Fibroblast of lung (primary cell): ENCODE results near the gene OBSCN. TPM values are rescaled to one million over a fixed set of nuclear protein-coding genes. Genes with fewer than 3 reads are reported as not detected.

Experiments
- DNase-seq, 2 donors: peaks; one replicate each; pipeline versions ENCODE4 v3.0.0 to v3.0.0-alpha.2; 2010; ENCODE audit warnings: low read depth in 2 of 2
- H2AFZ ChIP-seq: 2 replicates; pipeline ENCODE4 v1.5.1; 2012; ENCODE audit warnings: low read length, control low read depth, inconsistent platforms
- H3K27ac ChIP-seq: 2 replicates; pipeline ENCODE4 v1.5.1; 2011; ENCODE audit warnings: low read length, control low read depth; ENCODE audit not compliant: insufficient read depth
- H3K27me3 ChIP-seq: 2 replicates; pipeline ENCODE4 v1.5.1; 2011; ENCODE audit warnings: mild to moderate bottlenecking, low read length; ENCODE audit not compliant: control insufficient read depth, insufficient read depth
- H3K36me3 ChIP-seq: 2 replicates; pipeline ENCODE4 v1.5.1; 2011; ENCODE audit warnings: low read length; ENCODE audit not compliant: control insufficient read depth, insufficient read depth
- H3K4me1 ChIP-seq: 2 replicates; pipeline ENCODE4 v1.5.1; 2011; ENCODE audit warnings: low read length; ENCODE audit not compliant: control insufficient read depth, insufficient read depth; ENCODE audit errors: extremely low read depth
- H3K4me2 ChIP-seq: 2 replicates; pipeline ENCODE4 v1.5.1; 2011; ENCODE audit warnings: low read length, control low read depth; ENCODE audit not compliant: insufficient read depth; ENCODE audit errors: extremely low read depth
- H3K4me3 ChIP-seq, 4 experiments: fragments of 200-600 bp in 1 of 4; sonication (generic) in 1 of 4; replicated peaks in 1 of 4; 2 replicates each; pipeline ENCODE4 v1.5.1; 2011 to 2016; ENCODE audit warnings: low read length in 4 of 4, low read depth in 3 of 4, mild to moderate bottlenecking in 3 of 4, control low read depth in 2 of 4, inconsistent platforms in 1 of 4, mixed read lengths in 1 of 4; ENCODE audit not compliant: insufficient read depth in 1 of 4; ENCODE audit errors: control extremely low read depth in 1 of 4
- H3K79me2 ChIP-seq: 2 replicates; pipeline ENCODE4 v1.5.1; 2012; ENCODE audit warnings: mild to moderate bottlenecking, low read length, inconsistent platforms; ENCODE audit not compliant: control insufficient read depth, insufficient read depth
- H3K9ac ChIP-seq: 2 replicates; pipeline ENCODE4 v1.5.1; 2011; ENCODE audit warnings: mild to moderate bottlenecking, low read length, control low read depth; ENCODE audit not compliant: insufficient read depth
- H3K9me3 ChIP-seq: 2 replicates; pipeline ENCODE4 v1.5.1; 2012; ENCODE audit warnings: low read depth, low read length; ENCODE audit not compliant: control insufficient read depth, insufficient read depth
- H4K20me1 ChIP-seq: 2 replicates; pipeline ENCODE4 v1.5.1; 2011; ENCODE audit warnings: low read length; ENCODE audit not compliant: control insufficient read depth, insufficient read depth; ENCODE audit errors: extremely low read depth
- CTCF ChIP-seq, 2 donors: IDR thresholded peaks in 1 of 2; conservative IDR thresholded peaks in 1 of 2; 1 replicate in 1 of 2; 2 replicates in 1 of 2; pipeline ENCODE4 v1.5.1; 2011 to 2012; ENCODE audit warnings: low read length in 2 of 2, control low read depth in 1 of 2, inconsistent platforms in 1 of 2, low read depth in 1 of 2, mild to moderate bottlenecking in 1 of 2
- EZH2 ChIP-seq: IDR thresholded peaks from 2 replicates; pipeline ENCODE4 v1.5.1; 2012; ENCODE audit warnings: low read length, control low read depth, mild to moderate bottlenecking; ENCODE audit errors: missing control alignments
- polyA plus RNA-seq, 2 donors: library from polyadenylated mRNA; depleted of rRNA in 1 of 2; stranded (reverse) in 1 of 2; unstranded in 1 of 2; fragments of >200 nt; gene quantifications; 2 replicates each; pipeline ENCODE4 v1.2.1, GENCODE V29; 2011 to 2012; ENCODE audit warnings: missing spikeins in 1 of 2
- total RNA-seq: library from RNA; depleted of rRNA; stranded (reverse); fragments of >200 nt; gene quantifications from 2 replicates; pipeline ENCODE4 v1.2.1, GENCODE V29; 2014

Gene OBSCN
- total and polyA plus RNA-seq, 2 donors (not counting 1 experiment from before 2014, with no cell fraction given), result 0.87 to 16.8 TPM

- Histone ChIP-seq H3K4me2 (no peak overlapping the region), H3K4me1 (no peaks in the 10 kb centered on the region)
Observed at GRCh38 chr1:228259951-228260350, 52.1 kb downstream of the OBSCN start.

GRCh38 chr1:228261706-228262105, 53.9 kb downstream of the OBSCN start:
- TF ChIP-seq EZH2, result no peak
- TF ChIP-seq CTCF (conservative IDR thresholded peaks at IDR 0.05 in 1 of 2, IDR thresholded peaks at IDR 0.05 in 1 of 2; ENCODE audit: low read depth in 1 of 2, low read length in 2 of 2), result no peak
- H4K20me1 ChIP-seq, result no peaks in the 10 kb centered on the region
- H3K27ac ChIP-seq, result no peak overlapping the region
- H2AFZ ChIP-seq, result no peak overlapping the region
- H3K79me2 ChIP-seq, result no peaks in the 10 kb centered on the region
- DNase-seq, result no peak
- no peak overlapping the region for H3K4me2 ChIP-seq
- H3K4me3 ChIP-seq, result no peak overlapping the region
- no peaks in the 10 kb centered on the region for H3K36me3 ChIP-seq
- no peak overlapping the region for H3K9ac ChIP-seq
- H3K9me3 ChIP-seq, result no peaks in the 10 kb centered on the region
- H3K27me3 ChIP-seq, result no peaks in the 10 kb centered on the region
- no peaks in the 10 kb centered on the region for H3K4me1 ChIP-seq

More at GRCh38 chr1:228259951-228260350, 52.1 kb downstream of the OBSCN start:
- DNase-seq, result no peak
- no peak overlapping the region for H2AFZ ChIP-seq
- H3K27me3 ChIP-seq, result no peaks in the 10 kb centered on the region
- no peak overlapping the region for H3K4me3 ChIP-seq
- H3K9ac ChIP-seq, result no peak overlapping the region
- no peaks in the 10 kb centered on the region for H4K20me1 ChIP-seq
- H3K36me3 ChIP-seq, result no peaks in the 10 kb centered on the region
- no peak overlapping the region for H3K27ac ChIP-seq
- H3K9me3 ChIP-seq, result no peaks in the 10 kb centered on the region
- TF ChIP-seq CTCF (conservative IDR thresholded peaks at IDR 0.05 in 1 of 2, IDR thresholded peaks at IDR 0.05 in 1 of 2; ENCODE audit: low read depth in 1 of 2, low read length in 2 of 2) (no peak), EZH2 (no peak)
- no peaks in the 10 kb centered on the region for H3K79me2 ChIP-seq

GRCh38 chr1:228262475-228262874, 54.6 kb downstream of the OBSCN start:
- TF ChIP-seq EZH2 (no peak), CTCF (conservative IDR thresholded peaks at IDR 0.05 in 1 of 2, IDR thresholded peaks at IDR 0.05 in 1 of 2; ENCODE audit: low read depth in 1 of 2, low read length in 2 of 2) (no peak)
- H3K9ac ChIP-seq, result no peak overlapping the region
- no peaks in the 10 kb centered on the region for H3K79me2 ChIP-seq
- H3K4me2 ChIP-seq, result no peak overlapping the region
- no peak overlapping the region for H3K27ac ChIP-seq
- no peak overlapping the region for H2AFZ ChIP-seq
- no peaks in the 10 kb centered on the region for H4K20me1 ChIP-seq
- H3K4me1 ChIP-seq, result no peaks in the 10 kb centered on the region
- no peaks in the 10 kb centered on the region for H3K9me3 ChIP-seq
- H3K27me3 ChIP-seq, result no peaks in the 10 kb centered on the region
- DNase-seq, result no peak
- no peak overlapping the region for H3K4me3 ChIP-seq
- no peaks in the 10 kb centered on the region for H3K36me3 ChIP-seq
